OCI-LY1 (cell line): ENCODE results near the gene C1orf216.

Experiments
- CTCF ChIP-seq: fragments of 200-600 bp; sonication (generic), shearing (Covaris generic); IDR thresholded peaks from 2 replicates; pipeline ENCODE4 v1.5.1; 2017; ENCODE audit warnings: mild to moderate bottlenecking, antibody characterized with exemption, low read length, moderate library complexity, mixed read lengths
- EZH2 ChIP-seq: fragments of 200-600 bp; sonication (generic), shearing (Covaris generic); IDR thresholded peaks from 2 replicates; pipeline ENCODE4 v1.8.0; 2017; ENCODE audit warnings: borderline replicate concordance, mixed run types, mild to moderate bottlenecking, antibody characterized with exemption, low read length, moderate library complexity, mixed read lengths

- TF ChIP-seq CTCF = no peak
- TF ChIP-seq EZH2 = no peak
Observed at GRCh38 chr1:35737120-35737519, 18.4 kb upstream of the C1orf216 start.
